GM19099 (cell line): ENCODE measurements around the gene TTC13.
A peak's percentile ranks its signal among the peaks of the same experiment; 100 is the strongest.

ENCODE experiments used
- POLR2A ChIP-seq: IDR thresholded peaks from 3 replicates; pipeline ENCODE4 v1.6.1; 2011; ENCODE audit warnings: low read depth; ENCODE audit not compliant: insufficient read length; ENCODE audit errors: extremely low read depth

Gene TTC13

GRCh38 chr1:230978491-230979388 lies at the start of gene TTC13, which contains the start of gene ARV1:
TTC13 (minus strand) TSS chr1:230978861; CDS start chr1:230978830, 31 bp downstream.
ARV1 (plus strand) TSS chr1:230979094; CDS start chr1:230979106, 12 bp downstream.
- TF ChIP-seq POLR2A: peak; percentile 84

GRCh38 chr1:231027971-231028370 lies 49.3 kb upstream of the TTC13 start:
- no peak for TF ChIP-seq POLR2A

GRCh38 chr1:231027136-231027925 lies 48.7 kb upstream of the TTC13 start:
- TF ChIP-seq POLR2A: no peak

GRCh38 chr1:231026576-231026975 lies 47.9 kb upstream of the TTC13 start:
- TF ChIP-seq POLR2A: no peak

- TF ChIP-seq POLR2A: no peak
Measured at GRCh38 chr1:231023150-231023549, 44.5 kb upstream of the TTC13 start.

GRCh38 chr1:231021540-231022031 lies 42.9 kb upstream of the TTC13 start:
- TF ChIP-seq POLR2A: no peak

- TF ChIP-seq POLR2A: no peak
Measured at GRCh38 chr1:231020816-231021215, 42.2 kb upstream of the TTC13 start.

GRCh38 chr1:231020139-231020601 lies 41.5 kb upstream of the TTC13 start:
- no peak for TF ChIP-seq POLR2A

- TF ChIP-seq POLR2A: no peak
Measured at GRCh38 chr1:231019711-231020110, 41.0 kb upstream of the TTC13 start.

GRCh38 chr1:231016966-231017365 lies 38.3 kb upstream of the TTC13 start:
- no peak for TF ChIP-seq POLR2A

GRCh38 chr1:231016234-231016633 lies 37.6 kb upstream of the TTC13 start:
- TF ChIP-seq POLR2A: no peak

GRCh38 chr1:231013391-231014015 lies 34.8 kb upstream of the TTC13 start:
- no peak for TF ChIP-seq POLR2A

- no peak for TF ChIP-seq POLR2A
Measured at GRCh38 chr1:231011963-231012362, 33.3 kb upstream of the TTC13 start.

GRCh38 chr1:231011360-231011759 lies 32.7 kb upstream of the TTC13 start:
- TF ChIP-seq POLR2A: no peak

- no peak for TF ChIP-seq POLR2A
Measured at GRCh38 chr1:231001892-231002291, 23.2 kb upstream of the TTC13 start.
